Colon (tissue), 2 donors: ENCODE results near the gene ZNF808.
"Not testable (repeated sequence)": the region's sequence is repeated elsewhere in the genome, so short reads cannot be mapped to it uniquely, and the experiment has no call there.

Experiments used
- FAIRE-seq: peaks from 2 replicates; lab custom pipeline; 2012; peaks lifted over from hg19 to GRCh38; lab: Jason Lieb, UNC
- donor health status: control.
- donor health status: control.

Gene ZNF808

GRCh38 chr19:52527134-52527955 lies at the start of gene ZNF808:
Gene ZNF808, plus strand, starts transcription at chr19:52527668. Its CDS starts 15,617 bp downstream, at chr19:52543285.
- no peak for FAIRE-seq

GRCh38 chr19:52484111-52484743 lies 43.2 kb upstream of the ZNF808 start:
- FAIRE-seq, result not testable (repeated sequence)

- not testable (repeated sequence) for FAIRE-seq
Observed at GRCh38 chr19:52485064-52485463, 42.4 kb upstream of the ZNF808 start.

GRCh38 chr19:52485561-52486240 lies 41.8 kb upstream of the ZNF808 start:
- FAIRE-seq, result not testable (repeated sequence)

- FAIRE-seq, result no peak
Observed at GRCh38 chr19:52492201-52492993, 35.1 kb upstream of the ZNF808 start.

GRCh38 chr19:52492994-52493470 lies 34.4 kb upstream of the ZNF808 start:
- no peak for FAIRE-seq

GRCh38 chr19:52494518-52494917 lies 33.0 kb upstream of the ZNF808 start:
- no peak for FAIRE-seq

GRCh38 chr19:52498571-52498970 lies 28.9 kb upstream of the ZNF808 start:
- no peak for FAIRE-seq

- not testable (repeated sequence) for FAIRE-seq
Observed at GRCh38 chr19:52500474-52500873, 27.0 kb upstream of the ZNF808 start.

GRCh38 chr19:52500991-52501390 lies 26.5 kb upstream of the ZNF808 start:
- FAIRE-seq, result not testable (repeated sequence)

- FAIRE-seq, result no peak
Observed at GRCh38 chr19:52507266-52507665, 20.2 kb upstream of the ZNF808 start.

- FAIRE-seq, result no peak
Observed at GRCh38 chr19:52516191-52516590, 11.3 kb upstream of the ZNF808 start.

GRCh38 chr19:52518646-52519045 lies 8.8 kb upstream of the ZNF808 start:
- FAIRE-seq, result no peak

GRCh38 chr19:52519175-52519574 lies 8.3 kb upstream of the ZNF808 start:
- not testable (repeated sequence) for FAIRE-seq

GRCh38 chr19:52520013-52520412 lies 7.5 kb upstream of the ZNF808 start:
- no peak for FAIRE-seq

- no peak for FAIRE-seq
Observed at GRCh38 chr19:52522551-52522950, 4.9 kb upstream of the ZNF808 start.

GRCh38 chr19:52524086-52524485 lies 3.4 kb upstream of the ZNF808 start:
- FAIRE-seq, result no peak

GRCh38 chr19:52527956-52528351 lies 486 bp downstream of the ZNF808 start:
- no peak for FAIRE-seq

GRCh38 chr19:52532480-52532879 lies 5.0 kb downstream of the ZNF808 start:
- no peak for FAIRE-seq

- no peak for FAIRE-seq
Observed at GRCh38 chr19:52533901-52534300, 6.4 kb downstream of the ZNF808 start.

- not testable (repeated sequence) for FAIRE-seq
Observed at GRCh38 chr19:52535385-52535770, 7.9 kb downstream of the ZNF808 start.
